HG02610 (cell line): ENCODE data around the gene RTTN.
"Not testable (repeated sequence)": the region's sequence is repeated elsewhere in the genome, so short reads cannot be mapped to it uniquely, and the experiment has no call there.

Experiments
- ATAC-seq: cut with Tn5 transposase; IDR thresholded peaks from one replicate; pipeline ENCODE4 v1.9.1; 2021; ENCODE audit warnings: mild to moderate bottlenecking, moderate library complexity; ENCODE audit not compliant: unreplicated experiment

Gene RTTN

GRCh38 chr18:70102854-70103253, 102.6 kb downstream of the RTTN start:
- not testable (repeated sequence) for ATAC-seq

- ATAC-seq, result no peak
Observed at GRCh38 chr18:70089858-70090257, 115.6 kb downstream of the RTTN start.

- ATAC-seq, result no peak
Observed at GRCh38 chr18:70086085-70086484, 119.4 kb downstream of the RTTN start.

GRCh38 chr18:70085641-70086040, 119.8 kb downstream of the RTTN start:
- ATAC-seq, result no peak

DNA sequence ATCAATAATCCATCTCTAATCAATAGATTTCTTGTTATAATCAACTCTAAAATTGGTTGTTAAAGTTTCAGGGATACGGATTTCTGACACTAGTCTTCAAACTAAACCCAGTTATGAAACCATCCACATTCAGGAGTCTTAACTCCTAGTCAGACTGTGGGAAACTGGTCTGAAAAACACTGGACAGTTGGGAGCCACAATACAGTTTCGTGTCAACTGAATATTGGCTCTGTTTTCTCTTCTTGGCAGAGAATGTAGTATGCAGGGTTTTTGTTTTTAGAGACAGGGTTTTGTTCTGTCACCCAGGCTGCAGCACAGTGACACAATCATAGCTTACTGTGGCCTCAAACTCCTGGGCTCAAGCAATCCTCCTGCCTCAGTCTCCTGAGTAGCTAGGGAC, 123.1 kb downstream of the RTTN start:
- ATAC-seq, result no peak

DNA sequence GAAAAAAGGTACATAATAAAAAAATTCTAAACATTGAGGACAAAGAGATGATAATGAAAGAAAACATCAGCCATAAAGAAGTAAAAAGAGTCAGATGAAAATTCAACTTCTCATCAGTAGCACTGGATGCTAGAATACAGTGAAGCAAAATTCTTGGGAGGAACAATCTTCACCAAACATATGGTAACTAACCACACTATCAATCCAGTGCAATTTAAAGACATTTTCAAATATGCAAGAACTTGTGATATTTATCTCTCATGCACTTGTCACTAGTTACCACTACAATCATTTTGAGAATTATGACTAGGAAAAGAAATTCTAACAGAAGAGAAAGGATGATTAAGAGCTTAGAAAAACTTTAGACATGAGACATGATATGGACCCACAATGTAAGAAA, 127.4 kb downstream of the RTTN start:
- ATAC-seq, result no peak

GRCh38 chr18:70075906-70076305, 129.6 kb downstream of the RTTN start:
- no peak for ATAC-seq

DNA sequence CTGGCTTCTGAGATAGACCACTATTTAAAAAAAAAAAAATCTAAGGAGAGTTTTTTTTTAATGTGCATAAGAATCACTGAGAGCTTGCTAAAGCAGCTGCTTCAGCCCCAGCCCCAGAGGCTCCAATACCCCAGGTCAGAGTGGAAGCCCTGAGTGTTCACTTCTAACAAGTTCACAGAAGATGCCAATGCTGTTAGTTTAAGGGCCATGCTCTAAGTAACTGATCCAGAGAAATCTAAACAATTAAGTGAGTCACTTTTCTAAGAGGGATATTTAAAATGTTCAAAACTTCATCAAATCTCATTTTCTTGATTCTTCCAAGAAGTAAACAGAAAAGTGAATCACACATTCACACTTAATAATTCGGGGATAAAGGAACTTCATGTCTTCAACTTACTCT, 131.4 kb downstream of the RTTN start:
- ATAC-seq, result no peak

DNA sequence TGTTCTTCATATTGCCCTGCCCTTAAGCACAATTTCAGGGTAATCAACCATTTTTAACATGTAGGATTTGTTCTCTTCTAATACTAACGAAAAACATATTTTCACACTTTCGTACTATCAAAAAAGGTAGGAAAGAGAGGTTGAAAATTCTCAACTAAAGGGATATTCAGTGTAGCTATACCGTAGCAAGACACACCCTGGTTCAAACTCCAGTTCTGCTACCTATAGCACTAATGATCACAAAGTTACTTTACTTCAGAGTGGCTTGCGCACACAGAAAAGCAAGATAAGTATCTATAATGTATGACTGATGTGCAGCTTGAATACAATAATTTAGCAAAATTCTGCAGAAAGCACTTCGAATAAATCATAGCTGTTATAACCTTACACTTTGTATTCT, 132.1 kb downstream of the RTTN start:
- ATAC-seq, result no peak

DNA sequence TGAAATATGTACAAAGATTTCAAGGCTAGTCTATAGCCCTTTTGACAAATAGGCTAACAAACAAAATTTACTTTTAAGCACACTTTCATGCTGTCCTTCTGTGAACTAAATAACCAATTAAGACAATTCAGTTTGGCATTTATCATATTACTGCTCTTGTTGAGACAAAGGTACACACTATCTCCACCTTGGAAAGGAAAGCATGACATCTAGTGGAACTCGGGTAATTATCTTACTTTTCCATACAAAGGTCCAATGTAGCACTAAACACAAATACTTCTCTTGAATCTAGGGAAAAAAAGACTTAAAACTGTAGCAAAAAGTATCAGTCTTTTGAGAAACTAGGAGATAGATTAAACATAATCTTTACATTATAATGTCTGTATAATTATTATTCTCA, 132.8 kb downstream of the RTTN start:
- no peak for ATAC-seq

DNA sequence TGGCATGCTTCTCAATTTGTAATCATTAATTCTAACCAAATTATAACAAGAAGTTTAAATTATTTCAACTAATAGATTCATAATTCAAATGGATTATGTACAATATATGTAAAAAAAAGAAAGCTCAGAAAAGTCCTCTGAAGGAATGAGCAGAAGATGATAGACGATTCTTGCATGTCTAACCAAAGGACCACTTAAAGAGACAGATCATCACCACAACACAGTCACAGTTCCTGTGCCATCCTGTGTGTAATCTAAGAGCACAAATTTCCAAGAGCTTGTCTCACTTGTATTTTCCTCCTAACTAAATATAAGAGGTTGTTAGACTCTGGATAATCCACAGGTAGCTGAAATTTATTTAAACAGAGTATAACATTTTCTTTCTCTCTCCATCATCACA, 135.5 kb downstream of the RTTN start:
- ATAC-seq, result no peak

DNA sequence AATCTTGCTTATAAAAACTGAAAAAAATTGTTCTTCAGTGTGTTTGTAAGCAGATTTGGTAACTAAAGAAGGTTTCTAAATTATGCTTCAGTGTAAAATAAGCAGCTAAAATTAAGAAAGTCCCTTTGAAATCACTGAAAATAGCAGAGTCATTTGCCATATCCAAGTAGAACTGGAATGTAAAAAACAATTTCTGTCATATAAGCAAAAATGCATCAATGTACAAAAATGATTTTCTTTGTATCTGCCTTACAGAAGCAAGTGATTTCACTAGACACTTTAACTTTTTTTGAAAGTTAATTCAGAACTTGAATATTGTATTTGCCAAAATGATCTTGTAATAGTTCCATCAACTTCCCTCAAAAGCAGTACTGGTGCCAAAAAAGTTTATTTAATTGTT, 136.1 kb downstream of the RTTN start:
- no peak for ATAC-seq

DNA sequence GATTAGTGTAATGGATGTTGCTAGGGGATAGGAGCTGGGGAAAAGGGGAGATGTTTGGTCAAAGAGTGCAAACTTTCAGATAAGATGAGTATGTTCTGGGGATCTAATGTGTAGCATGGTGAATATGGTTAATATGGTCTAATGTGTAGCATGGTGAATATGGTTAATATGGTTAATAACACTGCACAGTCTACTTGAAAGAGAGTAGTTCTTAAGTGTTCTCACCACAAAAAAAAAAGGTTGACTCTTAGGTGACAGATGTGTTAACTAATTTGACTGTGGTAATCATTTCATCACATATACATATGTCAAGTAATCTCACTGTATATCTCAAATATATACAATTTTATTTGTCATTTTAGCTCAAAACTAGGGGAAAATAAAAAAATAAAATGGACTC, 136.5 kb downstream of the RTTN start:
- ATAC-seq, result peak; percentile 64

GRCh38 chr18:70059684-70060083, 145.8 kb downstream of the RTTN start:
- no peak for ATAC-seq

DNA sequence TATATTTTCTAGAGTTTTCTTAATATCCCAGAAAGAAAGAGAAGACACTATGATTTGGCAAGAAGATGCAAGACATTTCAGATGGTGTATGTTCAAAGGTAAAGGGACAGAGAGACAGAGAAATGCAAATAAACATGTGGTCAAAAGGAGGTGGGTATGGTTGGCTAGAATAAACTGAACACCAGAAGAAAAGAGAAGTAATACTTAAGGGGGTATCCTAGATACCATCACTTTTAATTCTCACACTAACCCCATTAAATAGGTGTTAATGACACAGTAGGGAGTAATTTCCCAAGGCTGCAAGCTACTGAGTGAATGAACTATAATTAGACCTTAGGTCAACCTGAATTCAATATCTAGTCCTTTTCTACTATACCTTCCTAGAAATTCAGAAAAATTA, 146.6 kb downstream of the RTTN start:
- ATAC-seq, result peak; percentile 100

GRCh38 chr18:70047931-70048603, 157.4 kb downstream of the RTTN start:
- no peak for ATAC-seq

GRCh38 chr18:70046796-70047195, 158.7 kb downstream of the RTTN start:
- ATAC-seq, result no peak

DNA sequence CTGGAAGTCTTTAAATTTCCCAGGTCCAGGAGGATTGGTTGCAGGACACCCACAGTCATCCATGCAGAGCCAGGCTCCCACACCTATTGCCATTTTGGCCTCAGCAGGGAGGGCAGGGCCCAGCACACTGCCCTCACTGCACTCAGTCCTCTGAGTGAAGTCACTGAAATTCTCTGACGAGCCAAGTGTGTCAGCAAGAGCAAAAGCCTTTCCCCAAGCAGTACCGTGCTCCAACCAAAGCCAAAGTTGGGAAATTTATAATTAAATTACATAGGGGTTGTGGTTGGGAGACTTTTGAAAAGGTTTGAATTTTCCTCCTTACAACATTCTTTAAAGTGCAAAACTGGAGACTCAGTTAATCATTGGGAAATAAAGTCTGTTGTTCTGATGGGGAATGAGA, 159.3 kb downstream of the RTTN start:
- ATAC-seq, result no peak

- ATAC-seq, result no peak
Observed at GRCh38 chr18:70044632-70045031, 160.9 kb downstream of the RTTN start.

DNA sequence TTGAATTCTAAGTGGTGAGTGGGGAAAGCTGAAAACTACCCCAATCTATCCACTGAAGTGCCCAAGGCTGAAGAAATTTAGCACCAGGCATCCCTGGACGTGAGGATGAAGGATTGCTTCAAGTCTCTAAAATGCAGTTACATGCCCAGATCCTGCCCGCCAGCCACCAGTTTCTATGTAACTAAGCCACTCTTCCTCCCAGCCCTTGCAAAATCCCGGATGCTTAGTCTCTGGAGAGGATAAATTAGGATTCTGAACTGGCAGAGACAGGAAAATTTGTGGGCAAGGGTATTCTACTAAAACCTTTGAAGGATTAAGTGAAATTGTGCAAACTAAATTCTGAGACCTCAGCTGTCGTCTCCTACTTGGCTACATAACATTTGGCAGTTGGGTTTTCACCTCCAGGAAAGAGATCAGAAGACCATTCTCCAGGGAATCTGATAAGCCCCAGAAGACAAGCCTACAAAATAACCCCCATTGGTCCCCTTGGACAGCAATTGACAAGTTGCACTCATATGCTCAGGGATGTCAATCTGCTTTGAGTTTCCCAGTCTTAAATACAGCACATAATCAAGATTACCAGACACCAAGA, 163.9 kb downstream of the RTTN start:
- ATAC-seq, result no peak

GRCh38 chr18:70039186-70039585, 166.3 kb downstream of the RTTN start:
- no peak for ATAC-seq

GRCh38 chr18:70037431-70038061, 167.9 kb downstream of the RTTN start:
- peak; percentile 30 for ATAC-seq
